WERI-Rb-1 (cell line): ENCODE results near the gene TMEM39A.

Experiments used
- DNase-seq: peaks from one replicate; pipeline ENCODE4 v3.0.0-alpha.2; 2020
- H3K27ac ChIP-seq: fragments of 250-450 bp; sonication (Bioruptor Pico); 2 replicates; pipeline ENCODE4 v1.5.1; 2020; ENCODE audit warnings: mild to moderate bottlenecking, moderate library complexity
- H3K27me3 ChIP-seq: fragments of 250-450 bp; sonication (Bioruptor Pico); 2 replicates; pipeline ENCODE4 v1.5.1; 2021; ENCODE audit warnings: mild to moderate bottlenecking, low read depth, moderate library complexity; ENCODE audit not compliant: insufficient read depth, severe bottlenecking
- H3K36me3 ChIP-seq: fragments of 250-450 bp; sonication (Bioruptor Pico); 2 replicates; pipeline ENCODE4 v1.5.1; 2020; ENCODE audit warnings: mild to moderate bottlenecking, moderate library complexity
- H3K4me3 ChIP-seq: 2 replicates; pipeline ENCODE4 v1.5.1; 2011; ENCODE audit warnings: low read depth, mild to moderate bottlenecking, control low read depth, low read length
- H3K9me3 ChIP-seq: fragments of 250-450 bp; sonication (Bioruptor Pico); 2 replicates; pipeline ENCODE4 v1.5.1; 2021; ENCODE audit warnings: mild to moderate bottlenecking, moderate library complexity; ENCODE audit not compliant: severe bottlenecking
- CTCF ChIP-seq: IDR thresholded peaks from 2 replicates; pipeline ENCODE4 v1.5.1; 2011; ENCODE audit warnings: low read depth, mild to moderate bottlenecking, control low read depth, inconsistent platforms, low read length

Gene TMEM39A

GRCh38 chr3:119444590-119444989 is 18.8 kb downstream of the TMEM39A start:
- Histone ChIP-seq H3K4me3 (no peak overlapping the region), H3K36me3 (peaks cover 32% of the 10 kb centered on the region), H3K27ac (no peak overlapping the region), H3K9me3 (no peaks in the 10 kb centered on the region), H3K27me3 (no peaks in the 10 kb centered on the region)
- no peak for TF ChIP-seq CTCF
- DNase-seq = no peak

DNA sequence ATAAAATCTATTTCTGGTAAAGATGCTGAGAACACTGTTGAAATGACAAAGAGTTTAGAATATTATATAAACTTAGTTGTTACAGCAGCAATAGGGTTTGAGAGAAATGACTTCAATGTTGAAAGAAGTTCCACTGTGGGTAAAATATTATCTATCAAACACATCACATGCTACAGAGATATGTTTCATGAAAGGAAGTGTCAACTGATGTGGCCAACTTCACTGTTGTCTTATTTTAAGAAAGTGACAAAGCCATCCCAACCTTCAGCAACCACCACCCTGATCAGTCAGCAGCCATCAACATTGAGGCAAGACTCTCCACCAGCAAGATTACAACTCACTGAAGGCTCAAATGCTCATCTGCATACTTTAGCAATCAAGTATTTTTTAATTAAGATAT is 20.2 kb downstream of the TMEM39A start:
- Histone ChIP-seq H3K27me3 (no peaks in the 10 kb centered on the region), H3K9me3 (no peaks in the 10 kb centered on the region), H3K27ac (no peak overlapping the region), H3K4me3 (no peak overlapping the region), H3K36me3 (peaks cover 27% of the 10 kb centered on the region)
- no peak for DNase-seq
- no peak for TF ChIP-seq CTCF

- Histone ChIP-seq H3K36me3 (peaks cover 37% of the 10 kb centered on the region), H3K27ac (no peak overlapping the region), H3K4me3 (no peak overlapping the region), H3K27me3 (no peaks in the 10 kb centered on the region), H3K9me3 (no peaks in the 10 kb centered on the region)
- no peak for TF ChIP-seq CTCF
- no peak for DNase-seq
Observed at GRCh38 chr3:119437691-119438258, 25.6 kb downstream of the TMEM39A start.

GRCh38 chr3:119436977-119437376 is 26.4 kb downstream of the TMEM39A start:
- no peak overlapping the region for H3K4me3 ChIP-seq
- H3K9me3 ChIP-seq = no peaks in the 10 kb centered on the region
- no peak overlapping the region for H3K27ac ChIP-seq
- TF ChIP-seq CTCF = no peak
- no peak for DNase-seq
- H3K27me3 ChIP-seq = no peaks in the 10 kb centered on the region
- H3K36me3 ChIP-seq = peaks cover 43% of the 10 kb centered on the region

- no peak for DNase-seq
- TF ChIP-seq CTCF = no peak
- Histone ChIP-seq H3K27ac (no peak overlapping the region), H3K36me3 (peaks cover 60% of the 10 kb centered on the region), H3K9me3 (no peaks in the 10 kb centered on the region), H3K4me3 (no peak overlapping the region), H3K27me3 (no peaks in the 10 kb centered on the region)
Observed at GRCh38 chr3:119434703-119435102, 28.7 kb downstream of the TMEM39A start.
